Endodermal cell (in vitro differentiated cells): ENCODE results near the gene RAI2. TPM values are rescaled to one million over a fixed set of nuclear protein-coding genes. Genes with fewer than 3 reads are reported as not detected.

ENCODE experiments used
- DNase-seq: peaks from one replicate; pipeline ENCODE4 v3.0.0-alpha.2; 2017
- H3K27ac ChIP-seq: 2 replicates; pipeline ENCODE4 v1.5.1; 2013; ENCODE audit warnings: mild to moderate bottlenecking, low read depth, low read length, moderate library complexity
- H3K27me3 ChIP-seq: 2 replicates; pipeline ENCODE4 v1.6.1; 2013; ENCODE audit warnings: mild to moderate bottlenecking, low read length, moderate library complexity; ENCODE audit not compliant: insufficient read depth, control insufficient read depth, poor library complexity, severe bottlenecking
- H3K36me3 ChIP-seq: 2 replicates; pipeline ENCODE4 v1.7.0; 2013; ENCODE audit warnings: mild to moderate bottlenecking, low read length, moderate library complexity; ENCODE audit not compliant: control insufficient read depth, insufficient read depth
- H3K4me1 ChIP-seq: one replicate; pipeline ENCODE4 v1.7.0; 2013; ENCODE audit warnings: low read length; ENCODE audit not compliant: control insufficient read depth, insufficient read depth
- H3K4me3 ChIP-seq: 2 replicates; pipeline ENCODE4 v1.5.1; 2013; ENCODE audit warnings: mild to moderate bottlenecking, low read length, moderate library complexity
- H3K9ac ChIP-seq: 2 replicates; pipeline ENCODE4 v1.6.1; 2013; ENCODE audit warnings: mild to moderate bottlenecking, low read length, moderate library complexity; ENCODE audit not compliant: poor library complexity, severe bottlenecking; ENCODE audit errors: extremely low read depth
- H3K9me3 ChIP-seq: 2 replicates; pipeline ENCODE4 v1.6.1; 2013; ENCODE audit warnings: mild to moderate bottlenecking, low read length, moderate library complexity; ENCODE audit not compliant: control insufficient read depth
- H3K27ac Mint-ChIP-seq: 2 replicates; pipeline ENCODE4 v1.8.0; 2020; ENCODE audit warnings: mixed read lengths
- H3K27me3 Mint-ChIP-seq: 2 replicates; pipeline ENCODE4 v1.8.0; 2021; ENCODE audit warnings: mild to moderate bottlenecking, mixed read lengths; ENCODE audit not compliant: insufficient read depth
- H3K36me3 Mint-ChIP-seq: 2 replicates; pipeline ENCODE4 v1.8.0; 2020; ENCODE audit warnings: low read depth, mixed read lengths
- H3K4me1 Mint-ChIP-seq: 2 replicates; pipeline ENCODE4 v1.8.0; 2020; ENCODE audit warnings: mixed read lengths
- H3K4me3 Mint-ChIP-seq: 2 replicates; pipeline ENCODE4 v1.8.0; 2020; ENCODE audit warnings: mild to moderate bottlenecking, moderate library complexity, mixed read lengths
- H3K9me3 Mint-ChIP-seq: 2 replicates; pipeline ENCODE4 v1.8.0; 2020; ENCODE audit warnings: mild to moderate bottlenecking, mixed read lengths
- CTCF ChIP-seq: fragments of 200-600 bp; sonication (generic); conservative IDR thresholded peaks from 2 replicates; pipeline ENCODE4 v1.5.0; 2021; ENCODE audit warnings: antibody characterized with exemption, mild to moderate bottlenecking
- WGBS, 2 experiments: methylation state at CpG; one replicate each; pipeline versions ENCODE4 v1.1.5 to v1.1.7; 2013; ENCODE audit warnings: missing lambda C conversion rate in 2 of 2, mixed read lengths in 1 of 2; ENCODE audit not compliant: insufficient coverage in 1 of 2, insufficient read length in 1 of 2; 5-methylcytosine and 5-hydroxymethylcytosine counted together
- total RNA-seq, 2 donors: library from RNA; stranded (reverse); fragmentation: NEBNext Ultra II Directional in 1 of 2; extraction: Animal tissue kit (Norgen Biotek cat#: 25700) in 1 of 2; gene quantifications; 2 replicates in 1 of 2; 3 replicates in 1 of 2; pipeline ENCODE4 v1.2.1, GENCODE V29; 2021

The RAI2 gene
- total RNA-seq, 2 donors from 2014 or later = 4.8 to 5.8 TPM

GRCh38 chrX:17824980-17825379 is 36.1 kb downstream of the RAI2 start:
- H3K4me1 Mint-ChIP-seq = no peaks in the 10 kb centered on the region
- H3K27ac ChIP-seq = no peak overlapping the region
- no peak overlapping the region for H3K4me3 ChIP-seq
- no peak overlapping the region for H3K27ac Mint-ChIP-seq
- H3K4me3 Mint-ChIP-seq = no peak overlapping the region
- no peak for DNase-seq
- peaks cover 47% of the 10 kb centered on the region for H3K9me3 Mint-ChIP-seq
- WGBS, 2 experiments = 96 to 97% methylated on average over 4 of the region's 4 CpGs
- no peaks in the 10 kb centered on the region for H3K9me3 ChIP-seq
- TF ChIP-seq CTCF = no peak
- no peak overlapping the region for H3K9ac ChIP-seq
- peaks cover 2% of the 10 kb centered on the region for H3K36me3 Mint-ChIP-seq
- peaks cover 5% of the 10 kb centered on the region for H3K27me3 Mint-ChIP-seq
- H3K36me3 ChIP-seq = no peaks in the 10 kb centered on the region
- no peaks in the 10 kb centered on the region for H3K4me1 ChIP-seq
- no peaks in the 10 kb centered on the region for H3K27me3 ChIP-seq

DNA sequence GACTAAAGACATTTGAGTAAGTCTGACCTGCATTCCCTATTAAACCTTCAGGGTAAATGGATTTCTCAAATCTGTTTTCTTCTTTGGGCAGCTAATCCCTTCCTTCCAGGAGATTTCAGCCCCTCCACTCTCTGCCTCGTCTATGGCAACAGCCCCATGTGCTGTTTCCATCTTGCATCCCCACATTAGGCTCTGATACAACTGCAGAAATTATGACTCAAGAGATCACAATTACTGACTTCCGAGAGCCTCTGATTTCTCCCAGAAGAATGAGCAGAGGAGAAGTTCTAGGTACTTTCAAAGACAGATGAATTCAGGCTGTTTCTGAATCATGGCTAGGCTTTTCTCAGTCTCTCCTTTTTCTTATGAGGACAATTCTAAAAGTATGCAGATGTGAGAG is 38.7 kb downstream of the RAI2 start:
- 71 to 93% methylated on average over 1 to 2 of the region's 2 CpGs for WGBS, 2 experiments
- no peaks in the 10 kb centered on the region for H3K4me1 Mint-ChIP-seq
- no peaks in the 10 kb centered on the region for H3K36me3 ChIP-seq
- no peak overlapping the region for H3K27ac ChIP-seq
- H3K4me3 Mint-ChIP-seq = no peak overlapping the region
- H3K36me3 Mint-ChIP-seq = peaks cover 2% of the 10 kb centered on the region
- H3K9ac ChIP-seq = no peak overlapping the region
- H3K27ac Mint-ChIP-seq = no peak overlapping the region
- no peak for TF ChIP-seq CTCF
- H3K9me3 ChIP-seq = no peaks in the 10 kb centered on the region
- H3K27me3 ChIP-seq = no peaks in the 10 kb centered on the region
- peaks cover 45% of the 10 kb centered on the region for H3K9me3 Mint-ChIP-seq
- H3K27me3 Mint-ChIP-seq = peaks cover 5% of the 10 kb centered on the region
- no peak overlapping the region for H3K4me3 ChIP-seq
- no peaks in the 10 kb centered on the region for H3K4me1 ChIP-seq
- DNase-seq = no peak

DNA sequence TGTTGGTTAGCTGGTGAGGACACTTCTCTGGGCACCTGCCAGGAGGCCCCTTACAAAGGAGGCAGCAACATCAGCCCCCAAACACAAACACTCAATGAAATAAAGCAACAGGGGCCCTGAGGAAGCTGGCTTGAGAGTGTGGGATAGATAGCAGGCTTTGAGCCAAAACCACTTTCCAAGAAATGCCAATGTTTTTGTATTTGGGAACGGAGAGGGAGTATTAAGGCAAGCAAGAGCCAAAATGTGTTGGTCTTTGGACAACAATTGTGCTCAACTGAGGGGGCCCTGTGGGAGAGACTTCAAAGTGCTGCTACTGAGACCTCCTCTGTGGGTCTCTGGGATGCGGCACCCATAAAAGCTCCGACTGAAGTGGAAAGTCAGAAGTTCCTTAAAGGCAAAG is 41.0 kb downstream of the RAI2 start:
- DNase-seq = no peak
- Mint-ChIP-seq H3K9me3 (peaks cover 36% of the 10 kb centered on the region), H3K27me3 (no peaks in the 10 kb centered on the region), H3K27ac (no peak overlapping the region), H3K36me3 (no peaks in the 10 kb centered on the region), H3K4me1 (peaks cover 8% of the 10 kb centered on the region), H3K4me3 (no peak overlapping the region)
- H3K9ac ChIP-seq = no peak overlapping the region
- H3K4me1 ChIP-seq = no peaks in the 10 kb centered on the region
- H3K27ac ChIP-seq = no peak overlapping the region
- H3K4me3 ChIP-seq = no peak overlapping the region
- TF ChIP-seq CTCF = no peak
- 79% methylated on average over 3 of the region's 3 CpGs; no CpG with 5 or more reads in 1 of the 2 experiments for WGBS, 2 experiments
- no peaks in the 10 kb centered on the region for H3K9me3 ChIP-seq
- no peaks in the 10 kb centered on the region for H3K36me3 ChIP-seq
- H3K27me3 ChIP-seq = no peaks in the 10 kb centered on the region
